SU-DHL-6 (cell line): Measurements from ENCODE around the gene DPT.

ENCODE experiments used
- CTCF ChIP-seq: fragments of 200-600 bp; sonication (generic); IDR thresholded peaks from one replicate; pipeline ENCODE4 v1.5.1; 2017; ENCODE audit warnings: antibody characterized with exemption, mild to moderate bottlenecking, low read length, moderate library complexity; ENCODE audit not compliant: insufficient read depth, poor library complexity, severe bottlenecking
- EZH2phosphoT487 ChIP-seq: fragments of 200-600 bp; sonication (generic), shearing (Covaris generic); conservative IDR thresholded peaks from 2 replicates; pipeline ENCODE4 v1.6.1; 2018; ENCODE audit warnings: mild to moderate bottlenecking, antibody characterized with exemption, low read length, moderate library complexity, mixed read lengths

GRCh38 chr1:168742994-168743650 is 14.1 kb upstream of the DPT start:
- TF ChIP-seq CTCF (no peak), EZH2phosphoT487 (no peak)
